Lung (tissue), 12 donors: ENCODE results near the gene NDUFS8. TPM values are rescaled to one million over a fixed set of nuclear protein-coding genes. Genes with fewer than 3 reads are reported as not detected.

Experiments
- ATAC-seq: fragments of 200-7000 bp; cut with Tn5 transposase; one replicate; pipeline ENCODE4 v1.9.1; 2020; ENCODE audit warnings: moderate number of reproducible peaks; ENCODE audit not compliant: insufficient read depth, low FRiP score
- DNase-seq, 3 donors: peaks; one replicate each; pipeline ENCODE4 v3.0.0-alpha.2; 2013 to 2017
- H3K27ac ChIP-seq, 2 donors: one replicate each; pipeline ENCODE4 v1.5.1; 2013; ENCODE audit warnings: mild to moderate bottlenecking in 2 of 2, moderate library complexity in 2 of 2, control low read depth in 1 of 2, inconsistent platforms in 1 of 2, low read depth in 1 of 2, low read length in 1 of 2
- H3K27me3 ChIP-seq, 3 donors: one replicate each; pipeline ENCODE4 v1.5.1; 2013; ENCODE audit warnings: low read length in 2 of 3; ENCODE audit not compliant: control insufficient read depth in 3 of 3, insufficient read depth in 3 of 3
- H3K36me3 ChIP-seq, 4 donors: one replicate each; pipeline ENCODE4 v1.5.1; 2013; ENCODE audit warnings: low read length in 4 of 4, mild to moderate bottlenecking in 1 of 4, moderate library complexity in 1 of 4; ENCODE audit not compliant: control insufficient read depth in 4 of 4, insufficient read depth in 4 of 4
- H3K4me1 ChIP-seq, 5 donors: one replicate each; pipeline ENCODE4 v1.5.1; 2013; ENCODE audit warnings: low read length in 5 of 5, mild to moderate bottlenecking in 2 of 5, moderate library complexity in 1 of 5; ENCODE audit not compliant: control insufficient read depth in 5 of 5, insufficient read depth in 5 of 5
- H3K4me3 ChIP-seq: one replicate; pipeline ENCODE4 v1.5.1; 2013; ENCODE audit warnings: mild to moderate bottlenecking, control low read depth, moderate library complexity
- H3K9ac ChIP-seq, 2 donors: one replicate each; pipeline ENCODE4 v1.5.1; 2013; ENCODE audit warnings: low read length in 2 of 2, control low read depth in 1 of 2; ENCODE audit not compliant: insufficient read depth in 1 of 2
- H3K9me3 ChIP-seq, 4 donors: one replicate each; pipeline ENCODE4 v1.5.1; 2013; ENCODE audit warnings: low read length in 3 of 4, mild to moderate bottlenecking in 1 of 4, moderate library complexity in 1 of 4; ENCODE audit not compliant: control insufficient read depth in 4 of 4, insufficient read depth in 3 of 4
- CTCF ChIP-seq: IDR thresholded peaks from 2 replicates; pipeline ENCODE4 v1.5.1; 2012; ENCODE audit warnings: mild to moderate bottlenecking; ENCODE audit errors: control extremely low read depth, extremely low read depth
- WGBS, 2 donors: extraction: QIAGEN DNeasy Blood & Tissue Kit; methylation state at CpG; one replicate each; pipeline ENCODE4 v1.1.7; 2013; 5-methylcytosine and 5-hydroxymethylcytosine counted together
- polyA plus RNA-seq, 2 donors: library from polyadenylated mRNA; stranded (reverse); fragments of 200-250 nt; gene quantifications; one replicate each; pipeline ENCODE4 v1.2.1, GENCODE V29; 2013
- total RNA-seq, 2 donors: library from RNA; depleted of rRNA in 1 of 2; stranded (reverse); fragments of >200 nt in 1 of 2; gene quantifications; one replicate each; pipeline ENCODE4 v1.2.1, GENCODE V29; 2014 to 2021
- donor health status: control.
- donor health status: control.
- donor health status: Bipolar disorder and iron deficiency.
- donor health status: healthy.
- donor health status: DM: yes; HTN: yes; CAD: no.

Gene NDUFS8
- total and polyA plus RNA-seq, 4 donors: 57.8 to 180 (median 145) TPM

GRCh38 chr11:68008381-68009337 lies 21.8 kb upstream of the NDUFS8 start:
- peak overlapping the region in 1 of 2 donors; percentile 59 for H3K27ac ChIP-seq
- H3K36me3 ChIP-seq: no peaks in the 10 kb centered on the region
- H3K4me3 ChIP-seq: no peak overlapping the region
- peaks cover 5 to 30% (median 9%) of the 10 kb centered on the region in 5 donors for H3K4me1 ChIP-seq
- ATAC-seq (no peak), DNase-seq (peak in 1 of 3 donors; percentile 20)
- WGBS, 2 donors: 41 to 65% methylated on average over 26 to 27 of the region's 27 CpGs
- no peaks in the 10 kb centered on the region for H3K9me3 ChIP-seq
- TF ChIP-seq CTCF: no peak
- H3K27me3 ChIP-seq: no peaks in the 10 kb centered on the region
- no peak overlapping the region for H3K9ac ChIP-seq

- WGBS, 2 donors: 21 to 35% methylated on average over 12 of the region's 12 CpGs
- no peaks in the 10 kb centered on the region for H3K27me3 ChIP-seq
- peaks cover 5 to 37% (median 9%) of the 10 kb centered on the region in 5 donors for H3K4me1 ChIP-seq
- no peak for TF ChIP-seq CTCF
- DNase-seq: peak in 2 of 3 donors; percentile 55
- no peak for ATAC-seq
- no peaks in the 10 kb centered on the region for H3K9me3 ChIP-seq
- H3K27ac ChIP-seq: peak overlapping the region; percentile 29 to 94
- peak overlapping the region in 1 of 2 donors; percentile 30 for H3K9ac ChIP-seq
- H3K36me3 ChIP-seq: no peaks in the 10 kb centered on the region
- H3K4me3 ChIP-seq: no peak overlapping the region
Observed at GRCh38 chr11:68009391-68010089, 20.9 kb upstream of the NDUFS8 start.

- WGBS, 2 donors: 13 to 22% methylated on average over 31 to 33 of the region's 33 CpGs
Observed at GRCh38 chr11:68010090-68011041, 20.1 kb upstream of the NDUFS8 start, which contains the start of gene ALDH3B1. Gene ALDH3B1 (plus strand): TSS chr11:68010327. CDS start chr11:68015298, 4,971 bp downstream.

More at GRCh38 chr11:68010090-68011041, 20.1 kb upstream of the NDUFS8 start, which contains the start of gene ALDH3B1:
- Histone ChIP-seq H3K36me3 (peaks cover 0 to 4% (median 0%) of the 10 kb centered on the region in 4 donors), H3K9ac (peak within 1 kb of the TSS in 1 of 2 donors; percentile 64), H3K4me1 (peaks cover 5 to 39% (median 10%) of the 10 kb centered on the region in 5 donors), H3K4me3 (peak within 1 kb of the TSS; percentile 38), H3K9me3 (no peaks in the 10 kb centered on the region), H3K27ac (peak within 1 kb of the TSS; percentile 29 to 94), H3K27me3 (no peaks in the 10 kb centered on the region)
- no peak for TF ChIP-seq CTCF
- peak; percentile 67 for ATAC-seq
- peak; percentile 81 to 88 (median 82) for DNase-seq
